Astrocyte (in vitro differentiated cells and primary cell): ENCODE data around the gene DOCK3. TPM values are rescaled to one million over a fixed set of nuclear protein-coding genes. Genes with fewer than 3 reads are reported as not detected.
"Not testable (repeated sequence)": the region's sequence is repeated elsewhere in the genome, so short reads cannot be mapped to it uniquely, and the experiment has no call there.

Source experiments
- DNase-seq: peaks from one replicate; pipeline ENCODE4 v3.0.0-alpha.2; 2010; ENCODE audit warnings: low read depth
- FAIRE-seq: peaks from 2 replicates; lab custom pipeline; 2011; peaks lifted over from hg19 to GRCh38; lab: Jason Lieb, UNC
- H2AFZ ChIP-seq: 2 replicates; pipeline ENCODE4 v1.6.0; 2012; ENCODE audit warnings: low read depth, low read length, inconsistent platforms
- H3K27ac ChIP-seq: 2 replicates; pipeline ENCODE4 v1.5.1; 2011; ENCODE audit warnings: low read depth, low read length, inconsistent platforms
- H3K27me3 ChIP-seq: 2 replicates; pipeline ENCODE4 v1.6.0; 2011; ENCODE audit warnings: low read length, inconsistent platforms; ENCODE audit not compliant: insufficient read depth
- H3K36me3 ChIP-seq: 2 replicates; pipeline ENCODE4 v1.5.1; 2011; ENCODE audit warnings: low read length, inconsistent platforms; ENCODE audit not compliant: insufficient read depth
- H3K4me1 ChIP-seq: 2 replicates; pipeline ENCODE4 v1.5.1; 2011; ENCODE audit warnings: low read length, inconsistent platforms; ENCODE audit not compliant: insufficient read depth
- H3K4me2 ChIP-seq: 2 replicates; pipeline ENCODE4 v1.6.0; 2012; ENCODE audit warnings: low read length, inconsistent platforms
- H3K4me3 ChIP-seq: 2 replicates; pipeline ENCODE4 v1.5.1; 2011; ENCODE audit warnings: low read depth, mild to moderate bottlenecking, low read length, inconsistent platforms; ENCODE audit not compliant: insufficient read depth
- H3K79me2 ChIP-seq: 2 replicates; pipeline ENCODE4 v1.6.0; 2012; ENCODE audit warnings: mild to moderate bottlenecking, low read length, inconsistent platforms; ENCODE audit not compliant: insufficient read depth
- H3K9ac ChIP-seq: 2 replicates; pipeline ENCODE4 v1.6.0; 2012; ENCODE audit warnings: mild to moderate bottlenecking, low read length, inconsistent platforms
- H3K9me3 ChIP-seq: 2 replicates; pipeline ENCODE4 v1.5.1; 2012; ENCODE audit warnings: low read depth, mild to moderate bottlenecking, low read length, inconsistent platforms; ENCODE audit not compliant: insufficient read depth
- H4K20me1 ChIP-seq: 2 replicates; pipeline ENCODE4 v1.6.0; 2012; ENCODE audit warnings: low read length, inconsistent platforms; ENCODE audit not compliant: insufficient read depth
- H3K27ac Mint-ChIP-seq: one replicate; pipeline ENCODE4 v1.8.0; 2021; ENCODE audit warnings: mild to moderate bottlenecking, mixed read lengths; ENCODE audit not compliant: unreplicated experiment
- H3K27me3 Mint-ChIP-seq: one replicate; pipeline ENCODE4 v1.8.0; 2021; ENCODE audit warnings: low read depth, mixed read lengths; ENCODE audit not compliant: unreplicated experiment
- H3K36me3 Mint-ChIP-seq: one replicate; pipeline ENCODE4 v1.8.0; 2021; ENCODE audit warnings: low read depth, mixed read lengths; ENCODE audit not compliant: unreplicated experiment
- H3K4me1 Mint-ChIP-seq: one replicate; pipeline ENCODE4 v1.8.0; 2021; ENCODE audit warnings: low read depth, mixed read lengths; ENCODE audit not compliant: unreplicated experiment
- H3K4me3 Mint-ChIP-seq: one replicate; pipeline ENCODE4 v1.8.0; 2021; ENCODE audit warnings: mild to moderate bottlenecking, moderate library complexity, mixed read lengths; ENCODE audit not compliant: unreplicated experiment
- H3K9me3 Mint-ChIP-seq: one replicate; pipeline ENCODE4 v1.8.0; 2021; ENCODE audit warnings: mild to moderate bottlenecking, mixed read lengths; ENCODE audit not compliant: unreplicated experiment
- EZH2 ChIP-seq: IDR thresholded peaks from 2 replicates; pipeline ENCODE4 v1.6.1; 2012; ENCODE audit warnings: mild to moderate bottlenecking, low read length, inconsistent platforms; ENCODE audit not compliant: insufficient read depth
- total RNA-seq: library from RNA; stranded (reverse); gene quantifications from 2 replicates; pipeline ENCODE4 v1.2.1, GENCODE V29; 2021
- TF ChIP-seq, protein P1 (sequence below): IDR thresholded peaks from 2 replicates; pipeline ENCODE4 v1.5.1; 2011; ENCODE audit warnings: low read depth, mild to moderate bottlenecking, inconsistent platforms, low read length, moderate library complexity; ENCODE audit not compliant: insufficient read depth

DOCK3 gene
- total RNA-seq, 1 donor from 2014 or later = 3.3 TPM

DNA sequence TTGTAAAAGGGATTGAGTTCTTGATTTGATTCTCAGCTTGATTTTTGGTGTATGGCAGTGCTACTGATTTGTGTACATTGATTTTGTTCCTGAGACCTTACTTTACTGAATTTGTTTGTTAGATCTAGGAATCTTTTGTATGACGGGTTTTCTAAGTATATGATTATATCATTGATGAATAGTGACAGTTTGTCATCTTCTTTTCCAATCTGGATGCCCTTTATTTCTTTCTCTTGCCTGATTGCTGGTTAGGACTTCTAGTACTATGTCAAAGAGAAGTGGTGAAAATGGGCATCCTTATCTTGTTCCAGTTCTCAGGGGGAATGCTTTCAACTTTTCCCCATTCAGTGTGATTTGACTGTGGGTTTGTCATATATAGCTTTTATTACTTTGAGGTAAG is 103.0 kb downstream of the DOCK3 start:
- Histone ChIP-seq H3K36me3 (no peaks in the 10 kb centered on the region), H3K4me1 (no peaks in the 10 kb centered on the region), H4K20me1 (no peaks in the 10 kb centered on the region), H3K4me2 (no peak overlapping the region), H3K27ac (no peak overlapping the region), H3K4me3 (no peak overlapping the region), H3K79me2 (no peaks in the 10 kb centered on the region), H2AFZ (no peak overlapping the region), H3K9me3 (no peaks in the 10 kb centered on the region), H3K9ac (no peak overlapping the region), H3K27me3 (no peaks in the 10 kb centered on the region)
- Mint-ChIP-seq H3K4me3 (no peak overlapping the region), H3K27me3 (no peaks in the 10 kb centered on the region), H3K36me3 (no peaks in the 10 kb centered on the region), H3K27ac (no peak overlapping the region), H3K9me3 (peaks cover 4% of the 10 kb centered on the region), H3K4me1 (no peaks in the 10 kb centered on the region)
- TF ChIP-seq, protein P1, sequence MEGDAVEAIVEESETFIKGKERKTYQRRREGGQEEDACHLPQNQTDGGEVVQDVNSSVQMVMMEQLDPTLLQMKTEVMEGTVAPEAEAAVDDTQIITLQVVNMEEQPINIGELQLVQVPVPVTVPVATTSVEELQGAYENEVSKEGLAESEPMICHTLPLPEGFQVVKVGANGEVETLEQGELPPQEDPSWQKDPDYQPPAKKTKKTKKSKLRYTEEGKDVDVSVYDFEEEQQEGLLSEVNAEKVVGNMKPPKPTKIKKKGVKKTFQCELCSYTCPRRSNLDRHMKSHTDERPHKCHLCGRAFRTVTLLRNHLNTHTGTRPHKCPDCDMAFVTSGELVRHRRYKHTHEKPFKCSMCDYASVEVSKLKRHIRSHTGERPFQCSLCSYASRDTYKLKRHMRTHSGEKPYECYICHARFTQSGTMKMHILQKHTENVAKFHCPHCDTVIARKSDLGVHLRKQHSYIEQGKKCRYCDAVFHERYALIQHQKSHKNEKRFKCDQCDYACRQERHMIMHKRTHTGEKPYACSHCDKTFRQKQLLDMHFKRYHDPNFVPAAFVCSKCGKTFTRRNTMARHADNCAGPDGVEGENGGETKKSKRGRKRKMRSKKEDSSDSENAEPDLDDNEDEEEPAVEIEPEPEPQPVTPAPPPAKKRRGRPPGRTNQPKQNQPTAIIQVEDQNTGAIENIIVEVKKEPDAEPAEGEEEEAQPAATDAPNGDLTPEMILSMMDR = no peak
- TF ChIP-seq EZH2 = no peak
- DNase-seq (no peak), FAIRE-seq (no peak)

GRCh38 chr3:50781766-50782165 is 107.0 kb downstream of the DOCK3 start:
- H3K4me3 ChIP-seq, H3K79me2 ChIP-seq, FAIRE-seq, H3K4me3 Mint-ChIP-seq, DNase-seq, H3K9ac ChIP-seq, H3K9me3 ChIP-seq, H3K27me3 ChIP-seq, H3K27ac Mint-ChIP-seq, H3K27ac ChIP-seq, H3K4me1 Mint-ChIP-seq, H3K4me1 ChIP-seq, H2AFZ ChIP-seq, H3K36me3 ChIP-seq, H3K36me3 Mint-ChIP-seq, H3K4me2 ChIP-seq, H4K20me1 ChIP-seq, H3K27me3 Mint-ChIP-seq, H3K9me3 Mint-ChIP-seq: not testable (repeated sequence)

GRCh38 chr3:50786631-50787030 is 111.9 kb downstream of the DOCK3 start:
- Histone ChIP-seq H3K27ac (no peak overlapping the region), H3K79me2 (no peaks in the 10 kb centered on the region), H3K4me1 (no peaks in the 10 kb centered on the region), H4K20me1 (no peaks in the 10 kb centered on the region), H3K36me3 (no peaks in the 10 kb centered on the region), H3K9ac (no peak overlapping the region), H3K4me3 (no peak overlapping the region), H3K9me3 (no peaks in the 10 kb centered on the region), H3K27me3 (no peaks in the 10 kb centered on the region), H3K4me2 (no peak overlapping the region), H2AFZ (no peak overlapping the region)
- Mint-ChIP-seq H3K27me3 (no peaks in the 10 kb centered on the region), H3K4me3 (no peak overlapping the region), H3K36me3 (peaks cover 4% of the 10 kb centered on the region), H3K4me1 (no peaks in the 10 kb centered on the region), H3K9me3 (peaks cover 10% of the 10 kb centered on the region), H3K27ac (no peak overlapping the region)
- TF ChIP-seq, protein P1 = no peak
- TF ChIP-seq EZH2 = no peak
- FAIRE-seq (no peak), DNase-seq (no peak)

DNA sequence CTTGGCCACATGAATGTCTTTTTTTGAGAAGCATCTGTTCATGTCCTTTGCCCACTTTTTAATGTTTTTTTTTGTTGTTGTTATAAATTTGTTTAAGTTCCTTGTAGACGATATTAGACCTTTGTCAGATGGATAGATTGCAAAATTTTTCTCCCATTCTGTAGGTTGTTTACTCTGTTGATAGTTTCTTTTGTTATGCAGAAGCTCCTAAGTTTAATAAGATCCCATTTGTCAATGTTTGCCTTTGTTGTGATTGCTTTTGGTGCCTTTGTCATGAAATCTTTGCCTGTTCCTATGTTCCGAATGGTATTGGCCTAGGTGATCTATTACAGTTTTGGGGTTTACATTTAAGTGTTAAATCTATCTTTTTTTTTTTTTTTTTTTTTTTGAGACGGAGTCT is 116.2 kb downstream of the DOCK3 start:
- not testable (repeated sequence) for H3K9me3 Mint-ChIP-seq, H3K4me2 ChIP-seq, H3K4me3 Mint-ChIP-seq, H3K36me3 Mint-ChIP-seq, H3K27me3 Mint-ChIP-seq, H3K27me3 ChIP-seq, H3K4me3 ChIP-seq, H3K4me1 ChIP-seq, H3K4me1 Mint-ChIP-seq, FAIRE-seq, H3K9ac ChIP-seq, H3K27ac ChIP-seq, DNase-seq, H3K9me3 ChIP-seq, H3K27ac Mint-ChIP-seq, H3K79me2 ChIP-seq, H2AFZ ChIP-seq, H4K20me1 ChIP-seq, H3K36me3 ChIP-seq
